GM23338 (cell line): ENCODE measurements around the gene GAS6.

ENCODE experiments used
- CTCF ChIP-seq, 2 experiments: fragments of 200-600 bp in 1 of 2; sonication (generic) in 1 of 2; conservative IDR thresholded peaks; 2 replicates each; pipeline versions ENCODE4 v1.5.1 to v1.6.1; 2016 to 2017; ENCODE audit warnings: antibody characterized with exemption in 2 of 2, low read depth in 2 of 2, mild to moderate bottlenecking in 2 of 2, moderate library complexity in 1 of 2
- EZH2 ChIP-seq: fragments of 200-600 bp; sonication (generic); IDR thresholded peaks from one replicate; pipeline ENCODE4 v1.8.0; 2017; ENCODE audit warnings: antibody characterized with exemption, mild to moderate bottlenecking, low read depth; ENCODE audit not compliant: unreplicated experiment
- EZH2phosphoT487 ChIP-seq: fragments of 200-600 bp; sonication (generic); IDR thresholded peaks from one replicate; pipeline ENCODE4 v1.8.1; 2018; ENCODE audit warnings: antibody characterized with exemption; ENCODE audit not compliant: unreplicated experiment
- JUNB ChIP-seq: IDR thresholded peaks from one replicate; pipeline ENCODE4 v1.6.1; 2016; ENCODE audit warnings: antibody characterized with exemption; ENCODE audit not compliant: unreplicated experiment
- POLR2AphosphoS5 ChIP-seq: IDR thresholded peaks from 2 replicates; pipeline ENCODE4 v1.6.1; 2016; ENCODE audit warnings: antibody characterized with exemption, low read depth

GRCh38 chr13:113882716-113883115, 18.8 kb upstream of the GAS6 start:
- TF ChIP-seq CTCF (conservative IDR thresholded peaks at IDR 0.05; ENCODE audit: low read depth in 2 of 2) (peak in 1 of 2 experiments; percentile 8; a peak in 1 of 4 replicates), JUNB (no peak), EZH2 (no peak), POLR2AphosphoS5 (no peak), EZH2phosphoT487 (no peak)
